CD4-positive, alpha-beta T cell (primary cell): ENCODE results near the gene RFPL1. TPM values are rescaled to one million over a fixed set of nuclear protein-coding genes. Genes with fewer than 3 reads are reported as not detected.

ENCODE experiments used
- ATAC-seq: fragments of 200-7000 bp; cut with Tn5 transposase; one replicate; pipeline ENCODE4 v1.10.0; 2022; ENCODE audit warnings: mild to moderate bottlenecking; ENCODE audit not compliant: poor library complexity
- CTCF ChIA-PET: fragments of 350-600 bp; sonication (Branson Sonifier 250); formaldehyde crosslinking; loops from one replicate; lab custom pipeline; 2021; ENCODE audit warnings: antibody characterized with exemption, inconsistent platforms; lab: Charles Lee
- POLR2A ChIA-PET: fragments of 350-600 bp; sonication (Branson Sonifier 250); formaldehyde crosslinking; loops from one replicate; lab custom pipeline; 2021; ENCODE audit warnings: antibody characterized with exemption, inconsistent platforms; lab: Charles Lee
- DNase-seq, 14 experiments: peaks; one replicate each; pipeline ENCODE4 v3.0.0-alpha.2; 2013 to 2020; ENCODE audit warnings: mixed read lengths in 2 of 14
- H3K27ac ChIP-seq, 2 donors: one replicate each; pipeline versions ENCODE4 v1.5.1 to v1.7.0; 2013; ENCODE audit warnings: low read length in 2 of 2, low read depth in 1 of 2, mild to moderate bottlenecking in 1 of 2
- H3K27me3 ChIP-seq, 2 experiments: 1 replicate in 1 of 2; 2 replicates in 1 of 2; pipeline versions ENCODE4 v1.6.1 to v1.7.0; 2013; ENCODE audit warnings: low read length in 2 of 2, control low read depth in 1 of 2, mild to moderate bottlenecking in 1 of 2, moderate library complexity in 1 of 2; ENCODE audit not compliant: insufficient read depth in 2 of 2, control insufficient read depth in 1 of 2
- H3K36me3 ChIP-seq: one replicate; pipeline ENCODE4 v1.6.1; 2013; ENCODE audit warnings: low read length, control low read depth; ENCODE audit not compliant: insufficient read depth
- H3K4me1 ChIP-seq: one replicate; pipeline ENCODE4 v1.6.1; 2013; ENCODE audit warnings: low read length, control low read depth; ENCODE audit not compliant: insufficient read depth
- H3K4me3 ChIP-seq: one replicate; pipeline ENCODE4 v1.5.1; 2013; ENCODE audit warnings: mild to moderate bottlenecking, low read length, moderate library complexity
- H3K9me3 ChIP-seq, 2 experiments: 1 replicate in 1 of 2; 2 replicates in 1 of 2; pipeline versions ENCODE4 v1.6.1 to v1.7.0; 2013; ENCODE audit warnings: low read length in 2 of 2, mild to moderate bottlenecking in 2 of 2, control low read depth in 1 of 2, moderate library complexity in 1 of 2; ENCODE audit not compliant: control insufficient read depth in 1 of 2, insufficient read depth in 1 of 2
- H3K27ac Mint-ChIP-seq: one replicate; pipeline ENCODE4 v1.8.0; 2020; ENCODE audit warnings: mixed read lengths
- H3K27me3 Mint-ChIP-seq: one replicate; pipeline ENCODE4 v1.8.0; 2021; ENCODE audit warnings: mixed read lengths
- H3K36me3 Mint-ChIP-seq: one replicate; pipeline ENCODE4 v1.8.0; 2021; ENCODE audit warnings: low read depth, mixed read lengths
- H3K4me1 Mint-ChIP-seq: one replicate; pipeline ENCODE4 v1.8.0; 2021; ENCODE audit warnings: low read depth, mixed read lengths
- H3K4me3 Mint-ChIP-seq: one replicate; pipeline ENCODE4 v1.8.0; 2020; ENCODE audit warnings: mild to moderate bottlenecking, mixed read lengths
- H3K9me3 Mint-ChIP-seq: one replicate; pipeline ENCODE4 v1.8.0; 2020; ENCODE audit warnings: mixed read lengths
- CTCF ChIP-seq: fragments of 200-600 bp; IDR thresholded peaks from one replicate; pipeline ENCODE4 v1.8.0; 2022; ENCODE audit warnings: antibody characterized with exemption, mild to moderate bottlenecking
- intact Hi-C, 2 experiments: fragments of 100-400 bp; cut with DNase I in 1 of 2; cut with micrococcal nuclease in 1 of 2; formaldehyde crosslinking; loops; one replicate each; pipeline versions ENCODE4 v1.15.1 to v1.9.0; 2023 to 2025; cut with DNase I, micrococcal nuclease
- total RNA-seq, 174 experiments: library from RNA in 2 of 174; stranded (reverse) in 2 of 174; gene quantifications; one replicate each; pipeline ENCODE4 v1.2.3 and lab custom pipeline; 2021 to 2026

The RFPL1 gene
- total RNA-seq, 2 experiments from 2014 or later: not detected

GRCh38 chr22:29477723-29478318 is 39.4 kb downstream of the RFPL1 start:
- H3K4me3 Mint-ChIP-seq: no peak overlapping the region
- H3K27ac ChIP-seq: no peak overlapping the region
- no peak for DNase-seq
- H3K27me3 ChIP-seq: peaks cover 44 to 45% of the 10 kb centered on the region in 2 experiments
- H3K9me3 ChIP-seq: peaks cover 0 to 18% of the 10 kb centered on the region in 2 experiments
- intact Hi-C loops: loop anchor here in 1 of 2 experiments (10.0 kb wide), 1 partner anchor 83 kb away; no protein-coding TSS in a partner anchor
- H3K27me3 Mint-ChIP-seq: peaks cover 73% of the 10 kb centered on the region
- no peak overlapping the region for H3K27ac Mint-ChIP-seq
- no peaks in the 10 kb centered on the region for H3K36me3 Mint-ChIP-seq
- peaks cover 19% of the 10 kb centered on the region for H3K4me1 Mint-ChIP-seq
- TF ChIP-seq CTCF: no peak
- H3K36me3 ChIP-seq: no peaks in the 10 kb centered on the region
- POLR2A ChIA-PET: no interaction called here
- no peak overlapping the region for H3K4me3 ChIP-seq
- ATAC-seq: no peak
- H3K9me3 Mint-ChIP-seq: no peaks in the 10 kb centered on the region
- CTCF ChIA-PET: no interaction called here
- peaks cover 22% of the 10 kb centered on the region for H3K4me1 ChIP-seq

GRCh38 chr22:29478326-29479276 is 40.2 kb downstream of the RFPL1 start:
- H3K36me3 Mint-ChIP-seq: no peaks in the 10 kb centered on the region
- peaks cover 73% of the 10 kb centered on the region for H3K27me3 Mint-ChIP-seq
- H3K27ac ChIP-seq: no peak overlapping the region
- peak; percentile 77 for ATAC-seq
- TF ChIP-seq CTCF: no peak
- H3K9me3 Mint-ChIP-seq: no peaks in the 10 kb centered on the region
- no peak overlapping the region for H3K27ac Mint-ChIP-seq
- intact Hi-C loops: loop anchor here in 1 of 2 experiments (10.0 kb wide), 1 partner anchor 84 kb away; no protein-coding TSS in a partner anchor
- peaks cover 22% of the 10 kb centered on the region for H3K4me1 ChIP-seq
- H3K27me3 ChIP-seq: peaks cover 44 to 45% of the 10 kb centered on the region in 2 experiments
- H3K9me3 ChIP-seq: peaks cover 0 to 18% of the 10 kb centered on the region in 2 experiments
- peaks cover 19% of the 10 kb centered on the region for H3K4me1 Mint-ChIP-seq
- H3K4me3 ChIP-seq: no peak overlapping the region
- no peaks in the 10 kb centered on the region for H3K36me3 ChIP-seq
- peak in 9 of 14 experiments; percentile 10 to 43 (median 24) for DNase-seq
- ChIA-PET POLR2A (no interaction called here), CTCF (no interaction called here)
- peak overlapping the region; percentile 34 for H3K4me3 Mint-ChIP-seq

GRCh38 chr22:29479417-29480261 is 41.3 kb downstream of the RFPL1 start, which contains the start of gene NEFH:
Gene NEFH (plus strand): TSS chr22:29480218. CDS start chr22:29480263, 45 bp downstream.
- ChIA-PET CTCF (no interaction called here), POLR2A (no interaction called here)
- H3K4me3 ChIP-seq: peak within 1 kb of the TSS; percentile 37
- DNase-seq: no peak
- Mint-ChIP-seq H3K4me1 (peaks cover 19% of the 10 kb centered on the region), H3K9me3 (no peaks in the 10 kb centered on the region), H3K36me3 (no peaks in the 10 kb centered on the region), H3K27ac (no peak within 1 kb of the TSS), H3K4me3 (peak within 1 kb of the TSS; percentile 62), H3K27me3 (peaks cover 67% of the 10 kb centered on the region)
- intact Hi-C loops: loop anchor here in 1 of 2 experiments (10.0 kb wide), 1 partner anchor 85 kb away; no protein-coding TSS in a partner anchor
- peaks cover 0 to 18% of the 10 kb centered on the region in 2 experiments for H3K9me3 ChIP-seq
- H3K27me3 ChIP-seq: peaks cover 44 to 45% of the 10 kb centered on the region in 2 experiments
- H3K36me3 ChIP-seq: no peaks in the 10 kb centered on the region
- no peak within 1 kb of the TSS for H3K27ac ChIP-seq
- TF ChIP-seq CTCF: no peak
- H3K4me1 ChIP-seq: peaks cover 22% of the 10 kb centered on the region
- no peak for ATAC-seq
